IPS-15b (cell line): ENCODE results near the gene RIPOR3.

Source experiments
- H3K27me3 ChIP-seq: one replicate; pipeline ENCODE4 v1.6.1; 2013; ENCODE audit warnings: low read length; ENCODE audit not compliant: control insufficient read depth, insufficient read depth
- H3K36me3 ChIP-seq: one replicate; pipeline ENCODE4 v1.6.1; 2013; ENCODE audit warnings: low read length; ENCODE audit not compliant: control insufficient read depth, insufficient read depth
- H3K4me1 ChIP-seq: one replicate; pipeline ENCODE4 v1.6.1; 2013; ENCODE audit warnings: mild to moderate bottlenecking, low read length; ENCODE audit not compliant: control insufficient read depth, insufficient read depth
- H3K4me3 ChIP-seq: one replicate; pipeline ENCODE4 v1.5.1; 2013; ENCODE audit warnings: low read depth, low read length
- H3K9ac ChIP-seq: one replicate; pipeline ENCODE4 v1.6.1; 2013; ENCODE audit warnings: low read depth, mild to moderate bottlenecking, low read length
- H3K9me3 ChIP-seq: one replicate; pipeline ENCODE4 v1.6.1; 2013; ENCODE audit warnings: mild to moderate bottlenecking, low read length; ENCODE audit not compliant: control insufficient read depth, insufficient read depth

RIPOR3 gene

DNA sequence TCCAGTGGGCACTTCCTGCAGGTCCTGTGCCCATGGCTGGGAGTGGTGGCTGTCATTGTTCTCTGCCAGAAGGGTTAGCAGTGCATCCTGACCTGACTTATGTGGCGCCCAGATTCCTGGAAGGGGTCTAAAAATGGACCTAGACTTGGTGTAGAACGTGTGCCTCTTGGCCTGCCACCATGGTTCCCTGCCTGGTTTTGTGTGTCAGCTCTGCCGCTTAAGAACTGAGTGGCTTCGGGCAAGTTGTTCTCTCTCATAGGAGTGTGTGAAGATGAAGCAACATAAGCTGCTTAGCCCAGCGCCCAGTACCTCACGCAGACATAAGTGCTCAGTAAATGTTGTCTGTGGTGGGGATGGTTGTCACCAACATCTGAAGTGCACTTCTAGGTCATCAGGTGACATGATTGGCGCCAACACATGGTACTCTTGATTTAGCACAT, 129.1 kb downstream of the RIPOR3 start:
- Histone ChIP-seq H3K27me3 (no peaks in the 10 kb centered on the region), H3K36me3 (peaks cover 8% of the 10 kb centered on the region)

DNA sequence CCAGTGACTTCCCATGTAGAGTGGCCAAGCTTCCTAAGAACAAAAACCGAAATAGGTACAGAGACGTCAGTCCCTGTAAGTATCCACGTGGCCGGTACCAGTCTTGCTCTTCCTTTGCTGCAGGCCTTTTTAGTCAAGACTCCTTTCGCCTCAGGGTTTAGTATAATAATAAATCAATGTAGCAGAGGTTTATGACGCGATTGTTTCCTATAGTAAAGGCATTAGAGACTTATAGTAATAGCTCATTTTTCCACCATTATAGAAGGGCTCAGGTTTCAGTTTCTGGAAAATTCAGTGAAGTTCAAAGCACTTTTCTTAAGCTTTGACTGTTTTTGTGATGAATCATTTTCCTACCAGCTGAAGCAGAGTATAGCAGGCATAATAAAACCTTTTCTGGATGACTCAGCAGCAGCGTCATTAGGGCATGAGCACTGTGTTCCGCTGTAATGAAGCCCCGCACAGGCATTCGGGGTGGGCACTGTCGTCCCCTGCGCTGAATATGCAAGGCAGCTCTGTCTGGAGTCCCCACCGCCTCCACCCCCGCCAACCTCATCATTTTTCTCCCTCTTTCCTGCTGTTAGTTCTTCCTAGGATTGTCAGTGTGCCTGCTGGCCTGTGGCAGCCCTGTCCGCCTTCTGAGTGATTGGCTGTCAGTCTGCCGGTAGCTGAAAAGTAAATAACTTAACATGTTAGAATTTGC, 129.8 kb downstream of the RIPOR3 start:
- Histone ChIP-seq H3K9ac (no peak overlapping the region), H3K4me3 (no peak overlapping the region), H3K4me1 (no peaks in the 10 kb centered on the region), H3K36me3 (peaks cover 8% of the 10 kb centered on the region), H3K9me3 (no peaks in the 10 kb centered on the region), H3K27me3 (no peaks in the 10 kb centered on the region)

More for the DNA sequence above, 129.1 kb downstream of the RIPOR3 start:
- Histone ChIP-seq H3K9me3 (no peaks in the 10 kb centered on the region), H3K4me3 (no peak overlapping the region), H3K9ac (no peak overlapping the region), H3K4me1 (no peaks in the 10 kb centered on the region)

DNA sequence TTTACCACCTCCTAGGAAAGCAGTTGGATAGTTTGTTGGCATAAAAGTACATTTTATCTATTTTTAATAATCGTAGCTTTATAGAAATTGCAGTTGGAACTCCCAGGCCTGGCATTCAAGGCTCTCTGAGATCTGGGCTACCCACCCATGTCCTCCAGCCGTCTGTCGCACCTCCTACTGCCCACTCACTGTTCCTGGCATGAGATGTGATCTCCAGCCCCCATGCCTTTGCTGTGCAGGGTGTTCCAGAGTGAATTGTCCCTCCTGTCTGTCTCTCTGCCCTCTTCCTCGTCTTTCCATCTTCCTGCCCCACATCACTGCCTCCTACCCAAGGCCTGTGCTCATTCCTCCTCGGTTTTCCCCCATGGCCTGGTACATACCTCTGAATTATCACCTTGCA, 130.5 kb downstream of the RIPOR3 start:
- H3K4me3 ChIP-seq: no peak overlapping the region
- no peak overlapping the region for H3K9ac ChIP-seq
- H3K4me1 ChIP-seq: no peaks in the 10 kb centered on the region
- peaks cover 8% of the 10 kb centered on the region for H3K36me3 ChIP-seq
- H3K9me3 ChIP-seq: no peaks in the 10 kb centered on the region
- H3K27me3 ChIP-seq: no peaks in the 10 kb centered on the region

DNA sequence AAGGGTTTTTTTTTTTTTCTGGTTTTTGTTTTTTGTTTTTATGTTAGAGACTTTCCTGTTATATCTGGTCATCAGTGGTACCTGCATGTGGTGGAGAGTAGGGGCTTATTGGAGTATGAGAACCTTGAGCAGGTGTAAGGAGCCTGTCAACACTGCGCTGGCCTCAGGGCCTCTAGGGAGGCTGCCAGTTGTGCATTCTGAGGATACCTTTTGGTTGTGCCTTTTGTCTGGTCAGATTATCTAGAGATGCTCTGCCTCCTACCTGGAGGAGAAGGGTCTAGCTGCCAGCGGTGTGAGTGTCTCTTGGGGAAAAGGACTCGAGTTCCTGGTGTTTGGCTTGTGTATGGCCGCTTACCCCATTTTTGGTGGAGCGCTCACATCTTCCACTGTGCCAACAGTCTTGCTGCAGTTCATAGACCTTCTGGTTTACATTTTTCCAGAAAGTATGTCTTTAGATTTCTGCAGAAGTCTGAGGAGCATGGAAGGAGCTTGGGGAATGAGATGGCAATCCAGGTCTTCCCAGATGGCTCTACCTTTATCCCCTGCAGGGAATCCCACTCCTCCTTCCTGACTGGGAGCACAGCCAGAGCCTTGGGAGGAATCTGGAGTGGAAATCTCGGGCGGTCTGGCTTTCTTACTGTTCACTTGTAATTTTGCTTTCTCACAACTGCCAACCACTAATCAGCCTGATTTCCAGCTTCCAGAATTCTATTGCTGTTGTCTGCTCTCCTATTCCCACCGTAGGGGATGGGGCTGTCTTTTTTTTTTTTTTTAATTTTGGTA, 131.3 kb downstream of the RIPOR3 start:
- Histone ChIP-seq H3K4me1 (no peaks in the 10 kb centered on the region), H3K9ac (no peak overlapping the region), H3K9me3 (no peaks in the 10 kb centered on the region), H3K27me3 (no peaks in the 10 kb centered on the region), H3K36me3 (peaks cover 8% of the 10 kb centered on the region), H3K4me3 (no peak overlapping the region)

DNA sequence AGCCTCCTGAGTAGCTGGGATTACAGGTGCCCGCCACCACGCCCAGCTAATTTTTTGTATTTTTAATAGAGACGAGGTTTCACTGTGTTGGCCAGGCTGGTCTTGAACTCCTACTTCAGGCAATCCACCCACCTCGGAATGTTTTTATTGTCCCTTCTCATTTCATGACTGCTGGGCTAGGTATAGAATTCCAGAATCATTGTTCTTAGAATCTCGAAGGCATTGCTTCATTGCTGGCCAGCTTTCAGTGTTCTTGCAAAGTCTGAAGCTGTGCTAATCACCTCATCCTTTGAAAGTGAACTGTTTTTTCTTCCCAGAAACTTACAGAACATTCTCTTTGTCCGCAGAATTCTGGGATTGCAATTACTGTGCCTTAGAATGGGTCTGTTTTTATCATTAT, 132.2 kb downstream of the RIPOR3 start:
- Histone ChIP-seq H3K36me3 (peaks cover 8% of the 10 kb centered on the region), H3K9me3 (no peaks in the 10 kb centered on the region), H3K4me3 (no peak overlapping the region), H3K4me1 (no peaks in the 10 kb centered on the region), H3K9ac (no peak overlapping the region), H3K27me3 (no peaks in the 10 kb centered on the region)

DNA sequence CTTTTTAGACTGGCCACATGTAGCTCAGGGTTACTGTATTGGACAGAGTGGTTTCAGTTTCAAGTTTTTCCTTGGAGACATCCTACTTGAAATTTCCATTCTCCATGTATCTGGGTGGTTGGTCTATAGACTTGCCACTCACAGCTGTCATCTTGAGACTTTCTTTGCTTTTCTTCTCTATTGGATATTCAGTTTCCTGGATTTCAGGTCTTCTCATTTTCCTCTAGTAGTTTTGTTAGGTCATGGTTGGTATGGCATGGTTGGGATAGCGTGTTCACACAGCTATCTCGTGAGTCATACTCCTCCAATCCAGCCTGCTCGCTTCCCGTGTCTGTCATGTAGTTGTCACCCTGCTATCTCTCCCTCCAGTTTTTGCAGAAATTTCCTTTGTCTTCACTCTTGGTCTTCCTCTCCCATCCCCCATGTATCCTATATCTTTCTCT, 132.8 kb downstream of the RIPOR3 start:
- H3K36me3 ChIP-seq: peaks cover 8% of the 10 kb centered on the region
- no peaks in the 10 kb centered on the region for H3K9me3 ChIP-seq
- H3K4me1 ChIP-seq: no peaks in the 10 kb centered on the region
- H3K4me3 ChIP-seq: no peak overlapping the region
- no peak overlapping the region for H3K9ac ChIP-seq
- no peaks in the 10 kb centered on the region for H3K27me3 ChIP-seq

DNA sequence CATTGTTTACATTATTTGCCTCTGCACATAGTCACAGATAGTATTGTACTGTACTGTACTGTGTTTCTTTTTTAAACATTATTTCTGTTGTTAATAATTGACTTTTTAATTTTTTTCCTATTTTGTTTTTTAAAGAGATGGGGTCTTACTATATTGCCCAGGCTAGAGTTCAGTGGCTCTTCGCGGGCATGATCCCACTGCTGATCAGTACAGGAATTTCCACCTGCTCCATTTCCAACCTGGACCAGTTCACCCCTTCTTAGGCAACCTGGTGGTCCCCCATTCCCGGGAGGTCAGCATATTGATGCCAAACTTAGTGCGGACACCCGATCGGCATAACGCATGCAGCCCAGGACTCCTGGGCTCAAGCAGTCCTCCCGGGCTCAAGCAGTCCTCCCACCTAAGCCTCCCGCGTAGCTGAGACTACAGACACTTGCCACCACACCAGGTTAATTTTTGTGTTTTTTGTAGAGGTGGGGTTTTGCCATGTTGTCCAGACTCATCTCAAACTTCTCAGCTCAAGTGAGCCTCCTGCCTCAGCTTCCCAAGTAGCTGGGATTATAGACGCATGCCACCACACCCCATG, 133.7 kb downstream of the RIPOR3 start:
- peaks cover 7% of the 10 kb centered on the region for H3K36me3 ChIP-seq
- H3K9ac ChIP-seq: no peak overlapping the region

DNA sequence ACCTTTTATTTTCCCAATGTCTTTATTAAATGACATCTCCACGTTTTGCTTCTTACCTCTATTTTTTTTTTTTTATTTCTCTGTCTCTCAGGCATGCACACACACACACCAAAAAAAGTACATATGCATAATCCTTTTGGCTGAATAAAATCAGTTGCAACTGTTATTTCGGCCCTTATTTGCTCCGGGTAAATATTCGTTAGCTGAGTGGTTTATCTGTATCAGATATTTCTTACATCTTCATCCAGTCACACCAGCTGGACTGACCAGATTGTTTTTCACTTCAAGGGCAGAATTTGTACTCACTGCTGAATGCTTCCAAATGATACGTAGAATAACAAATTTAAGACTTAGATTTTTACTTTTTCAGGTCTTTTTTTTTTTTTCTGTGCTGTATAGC, 135.7 kb downstream of the RIPOR3 start:
- H3K9me3 ChIP-seq: no peaks in the 10 kb centered on the region
- H3K4me3 ChIP-seq: no peak overlapping the region
- no peaks in the 10 kb centered on the region for H3K36me3 ChIP-seq
- H3K4me1 ChIP-seq: no peaks in the 10 kb centered on the region
- H3K27me3 ChIP-seq: no peaks in the 10 kb centered on the region
- H3K9ac ChIP-seq: no peak overlapping the region

More for the DNA sequence above, 133.7 kb downstream of the RIPOR3 start:
- no peak overlapping the region for H3K4me3 ChIP-seq
- H3K9me3 ChIP-seq: no peaks in the 10 kb centered on the region
- H3K27me3 ChIP-seq: no peaks in the 10 kb centered on the region
- H3K4me1 ChIP-seq: no peaks in the 10 kb centered on the region

DNA sequence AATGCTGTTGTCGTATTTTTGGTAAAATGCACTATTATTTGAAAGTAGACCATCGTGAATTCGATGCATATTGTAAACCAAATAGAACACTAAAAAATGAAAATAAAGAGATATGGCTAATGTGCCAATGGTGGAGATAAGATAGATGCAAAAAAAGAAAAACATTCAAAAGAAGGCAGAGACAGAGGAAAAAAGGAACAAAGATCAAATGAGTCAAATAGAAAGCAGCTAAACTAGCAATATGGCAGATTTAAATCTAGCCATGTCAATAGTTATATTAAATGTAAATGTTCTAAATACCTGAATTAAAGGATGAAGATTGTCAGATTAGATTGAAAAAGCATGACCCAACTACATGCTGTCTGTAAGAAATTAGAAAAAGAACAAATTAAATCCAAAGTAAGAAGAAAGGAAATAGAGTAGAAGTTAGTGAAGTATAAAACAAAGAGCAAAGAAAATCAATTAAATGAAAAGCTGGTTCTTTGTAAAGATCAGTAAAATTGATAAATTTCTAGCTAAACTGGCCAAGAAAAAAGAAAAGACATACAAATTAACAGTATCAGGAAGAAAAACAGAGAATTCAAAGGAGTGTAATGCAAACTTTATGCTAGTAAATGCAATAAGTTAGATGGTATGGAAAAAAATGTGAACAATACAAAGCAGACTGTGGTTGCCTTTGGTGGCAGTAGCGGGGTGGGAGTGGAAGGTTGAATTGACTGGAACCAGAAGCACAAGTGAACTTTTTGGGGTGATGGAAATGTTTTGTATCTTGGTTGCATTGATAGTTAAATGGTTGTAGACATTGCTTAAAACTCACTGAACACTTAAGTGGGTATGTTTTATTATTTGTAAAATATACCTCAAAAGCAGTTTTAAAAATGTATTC, 136.4 kb downstream of the RIPOR3 start:
- no peaks in the 10 kb centered on the region for H3K4me1 ChIP-seq

DNA sequence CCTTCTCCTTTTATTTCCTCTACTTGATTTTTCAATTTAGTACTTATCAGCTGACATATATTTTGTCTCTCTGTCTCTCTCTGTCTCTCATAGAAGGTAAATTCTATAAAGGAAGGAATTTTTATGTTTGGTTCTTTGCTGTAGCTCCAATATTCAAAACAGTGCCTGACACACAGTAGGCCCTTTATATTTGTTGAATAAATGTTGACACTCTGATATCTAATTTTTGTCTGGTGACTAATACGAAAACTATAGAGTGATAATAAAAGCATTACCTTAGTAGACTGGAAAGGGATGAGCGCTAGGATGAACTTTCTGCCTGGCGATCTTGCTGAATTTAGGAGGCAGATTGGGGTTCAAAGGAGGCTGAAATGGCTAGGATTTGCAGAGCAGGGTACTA, 138.4 kb downstream of the RIPOR3 start:
- no peaks in the 10 kb centered on the region for H3K9me3 ChIP-seq
- H3K27me3 ChIP-seq: no peaks in the 10 kb centered on the region
- no peaks in the 10 kb centered on the region for H3K36me3 ChIP-seq
- H3K4me1 ChIP-seq: no peaks in the 10 kb centered on the region
- H3K4me3 ChIP-seq: no peak overlapping the region
- no peak overlapping the region for H3K9ac ChIP-seq

More for the DNA sequence above, 136.4 kb downstream of the RIPOR3 start:
- Histone ChIP-seq H3K27me3 (no peaks in the 10 kb centered on the region), H3K4me3 (no peak overlapping the region), H3K36me3 (no peaks in the 10 kb centered on the region), H3K9ac (no peak overlapping the region), H3K9me3 (no peaks in the 10 kb centered on the region)

DNA sequence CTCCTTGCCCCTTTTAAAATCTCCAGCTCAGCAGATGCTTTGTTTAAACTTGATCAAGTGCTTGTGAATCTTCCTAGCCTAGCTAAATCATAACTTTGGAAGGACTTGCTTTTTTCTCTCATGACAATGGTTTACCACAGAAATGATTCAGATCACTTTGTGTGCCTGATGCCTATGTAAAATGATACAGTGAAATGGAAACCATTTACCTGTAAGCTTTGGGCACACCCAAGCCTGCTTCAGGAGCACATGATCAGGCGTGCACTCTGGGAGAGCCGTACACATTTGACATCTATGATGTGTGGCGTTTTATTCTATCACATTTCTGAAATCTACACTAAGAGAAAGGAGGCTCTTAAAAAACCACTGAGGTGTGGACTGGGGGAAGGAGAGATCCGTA, 140.1 kb downstream of the RIPOR3 start:
- no peaks in the 10 kb centered on the region for H3K4me1 ChIP-seq
- no peaks in the 10 kb centered on the region for H3K36me3 ChIP-seq
- no peaks in the 10 kb centered on the region for H3K27me3 ChIP-seq
- no peak overlapping the region for H3K4me3 ChIP-seq
- no peak overlapping the region for H3K9ac ChIP-seq
- H3K9me3 ChIP-seq: no peaks in the 10 kb centered on the region
